Measurements from ENCODE around the gene ZNF385B. TPM values are rescaled to one million over a fixed set of nuclear protein-coding genes. Genes with fewer than 3 reads are reported as not detected.

The ZNF385B gene
- total RNA-seq, 1 donor from 2014 or later = 0.89 TPM

DNA sequence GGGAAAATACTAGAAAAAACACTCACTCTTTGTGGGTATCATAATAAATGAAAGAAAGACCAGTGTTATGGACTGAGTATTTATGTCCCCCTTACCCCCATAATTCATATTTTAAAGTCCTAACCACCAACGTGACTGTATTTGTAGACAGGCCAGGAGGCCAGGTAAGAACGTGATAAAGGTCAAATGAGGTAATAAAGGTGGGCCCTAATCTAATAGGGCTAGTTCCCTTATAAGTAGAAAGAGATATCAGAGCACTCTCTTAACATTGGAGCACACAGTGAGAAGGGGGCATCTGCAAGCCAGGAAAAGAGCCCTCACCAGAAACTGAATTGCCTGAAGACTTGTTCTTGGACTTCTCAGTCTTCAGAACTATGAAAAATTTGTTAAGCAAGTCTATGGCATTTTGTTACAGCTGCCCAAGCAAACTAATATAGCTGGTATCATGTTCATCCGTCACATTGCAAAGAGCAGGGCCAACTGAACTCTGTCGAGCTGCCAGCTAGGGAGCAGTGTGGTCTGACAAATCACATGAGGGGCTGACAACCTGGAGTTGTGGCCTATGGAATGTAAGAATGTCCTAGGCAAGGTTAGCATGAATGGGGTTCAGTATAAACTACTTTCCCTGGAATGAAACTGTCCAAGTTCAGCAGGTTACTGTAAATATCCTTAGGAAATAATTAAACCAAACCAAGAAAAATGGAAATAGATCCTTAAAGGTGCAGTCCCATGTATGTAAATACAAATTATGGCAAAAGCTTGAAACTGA lies 280.9 kb downstream of the ZNF385B start:
- no peak for DNase-seq

DNA sequence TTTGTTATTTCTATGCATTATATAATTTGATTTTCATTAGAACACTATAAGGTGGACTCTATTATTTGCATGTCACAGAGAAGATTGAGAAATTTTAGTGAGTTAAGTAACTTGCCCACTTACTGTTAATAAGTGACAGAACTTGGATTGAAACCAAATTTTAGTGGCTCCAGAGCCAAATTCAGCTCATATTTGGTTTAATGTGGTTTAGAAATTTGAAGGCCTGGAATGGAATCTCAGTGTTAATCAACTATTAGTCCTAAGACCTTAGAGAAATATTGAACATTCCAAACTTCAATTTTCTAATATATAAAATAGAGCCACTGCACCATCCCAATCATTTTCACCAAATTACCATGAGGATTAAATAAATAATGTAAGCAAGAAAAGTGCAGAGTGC lies 281.6 kb downstream of the ZNF385B start:
- no peak for DNase-seq

DNA sequence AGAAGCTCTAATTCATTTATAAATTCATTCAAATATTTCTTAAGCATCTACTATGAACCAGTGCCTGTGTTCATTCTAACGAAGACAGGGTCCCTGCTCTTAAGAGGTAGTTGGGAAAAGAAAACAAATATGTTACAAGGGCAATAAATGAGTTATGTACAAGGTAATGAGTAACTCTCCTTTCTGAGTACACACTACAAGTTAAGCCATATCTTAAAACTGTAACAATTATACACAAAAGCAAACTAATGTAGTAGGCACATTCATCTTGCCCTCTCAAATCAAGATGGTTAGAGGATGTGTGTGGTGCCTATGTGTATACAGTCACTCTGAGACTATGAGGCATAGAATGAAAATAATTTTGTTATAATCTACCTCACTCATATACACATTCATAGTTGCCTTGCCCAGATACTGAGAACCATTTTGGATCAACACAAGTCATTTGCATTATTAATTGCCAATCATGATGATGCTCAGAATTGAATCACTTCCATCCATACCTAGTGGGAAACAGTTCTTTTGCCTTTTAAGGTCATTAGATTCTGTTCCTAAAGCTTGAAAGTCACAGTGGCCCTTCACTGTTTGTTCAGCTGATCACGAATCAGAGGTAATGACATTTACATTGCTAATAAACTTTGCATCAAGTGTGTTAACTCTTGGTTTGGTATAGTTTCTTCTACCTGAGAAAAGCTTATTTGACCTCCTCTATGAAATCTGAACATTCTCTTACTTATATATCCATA lies 283.1 kb downstream of the ZNF385B start:
- no peak for DNase-seq

DNA sequence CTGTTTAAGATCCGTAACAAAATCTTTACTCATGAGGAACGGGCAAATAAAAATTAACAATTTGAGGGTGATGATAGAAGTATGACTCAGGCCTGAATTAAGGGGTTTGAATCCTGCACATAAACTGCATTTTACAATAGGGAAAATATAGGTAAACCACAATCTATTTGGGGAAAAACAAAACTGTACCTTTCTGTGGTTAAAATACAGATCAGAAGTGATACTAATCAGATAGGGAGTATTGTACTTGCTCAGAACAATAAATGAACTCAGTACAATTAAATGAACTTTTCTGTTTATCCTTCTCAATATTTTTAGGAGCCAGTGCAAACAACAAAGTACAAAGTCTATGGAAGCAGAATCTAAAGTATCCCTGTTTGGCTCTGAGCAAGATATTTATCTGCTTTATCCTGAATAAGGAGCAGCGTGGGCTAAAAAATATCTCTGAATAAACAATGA lies 287.3 kb downstream of the ZNF385B start:
- no peak for DNase-seq

DNA sequence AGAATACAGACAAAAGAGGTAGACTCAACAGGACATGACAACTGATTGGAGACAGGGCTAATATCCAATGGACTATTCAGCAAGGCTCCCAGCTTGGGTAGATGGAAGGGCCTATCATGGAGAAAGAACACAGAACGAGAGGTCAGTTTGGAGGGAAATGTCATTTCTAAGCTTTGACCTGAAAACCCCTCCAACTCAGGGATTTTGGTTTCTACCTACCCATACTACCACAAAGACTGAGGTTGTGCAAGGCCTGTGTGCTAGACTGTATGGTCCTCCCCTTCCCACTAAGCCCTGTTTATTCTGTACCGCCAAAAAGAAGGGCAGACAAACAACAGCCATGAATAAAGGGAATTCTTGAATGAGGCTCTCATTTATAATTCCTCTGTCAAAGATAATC lies 288.9 kb downstream of the ZNF385B start:
- no peak for DNase-seq

DNA sequence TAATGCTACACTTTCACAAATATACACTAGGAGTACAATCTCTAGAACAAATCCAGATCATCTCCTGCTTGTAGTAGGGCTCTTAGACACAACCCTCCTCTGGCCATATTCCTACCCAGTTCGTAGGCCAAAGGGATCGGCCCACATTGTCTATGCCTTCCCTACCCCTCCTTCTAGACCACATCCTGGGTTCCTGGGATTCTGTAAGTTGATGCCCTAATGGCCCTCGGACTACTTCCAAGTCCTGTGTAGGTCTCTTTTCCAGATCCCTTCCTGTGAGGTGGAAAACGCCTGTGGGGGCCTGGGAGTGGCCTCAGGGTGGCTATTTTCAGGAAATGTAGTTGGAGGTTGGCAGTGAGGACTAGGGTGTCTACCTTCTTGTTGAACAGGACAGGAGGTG lies 289.7 kb downstream of the ZNF385B start:
- no peak for DNase-seq

DNA sequence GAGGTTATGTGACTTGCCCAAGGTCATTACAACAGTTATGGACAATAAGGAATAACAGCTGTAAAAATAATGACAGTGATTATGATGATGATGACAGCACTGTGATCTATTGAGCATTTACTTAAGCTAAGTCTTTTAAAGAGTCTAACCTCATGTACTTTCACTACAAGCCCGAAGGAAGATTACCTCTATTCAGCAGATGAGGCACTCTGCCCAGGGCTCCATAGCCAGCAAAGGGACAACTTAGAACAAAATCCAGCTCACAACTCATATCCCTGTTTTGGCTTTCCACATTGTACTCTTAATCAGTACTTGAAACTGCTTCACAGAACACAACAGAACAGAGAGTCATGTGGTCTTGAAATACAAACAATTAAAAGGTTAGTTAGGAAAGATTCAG lies 290.2 kb downstream of the ZNF385B start:
- DNase-seq = no peak

DNA sequence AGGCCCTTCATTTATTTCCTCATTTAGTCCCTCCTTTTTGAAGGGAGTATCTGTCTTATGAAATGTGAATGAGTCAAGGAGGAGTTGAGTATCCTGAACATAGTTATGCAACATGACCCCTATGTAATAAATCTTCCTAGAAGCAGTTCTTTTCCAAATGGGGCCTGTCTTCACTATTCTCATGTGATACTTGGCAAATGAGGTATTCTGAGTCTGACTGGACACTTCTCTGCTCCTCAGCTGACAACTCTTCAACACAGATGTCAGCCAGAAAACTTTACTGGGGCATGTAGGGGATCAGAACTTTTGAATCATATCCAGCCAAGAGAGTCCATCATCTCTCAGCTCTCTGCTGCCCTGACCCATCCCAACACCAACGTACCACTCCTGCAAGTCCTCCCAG lies 291.6 kb downstream of the ZNF385B start:
- DNase-seq = no peak

DNA sequence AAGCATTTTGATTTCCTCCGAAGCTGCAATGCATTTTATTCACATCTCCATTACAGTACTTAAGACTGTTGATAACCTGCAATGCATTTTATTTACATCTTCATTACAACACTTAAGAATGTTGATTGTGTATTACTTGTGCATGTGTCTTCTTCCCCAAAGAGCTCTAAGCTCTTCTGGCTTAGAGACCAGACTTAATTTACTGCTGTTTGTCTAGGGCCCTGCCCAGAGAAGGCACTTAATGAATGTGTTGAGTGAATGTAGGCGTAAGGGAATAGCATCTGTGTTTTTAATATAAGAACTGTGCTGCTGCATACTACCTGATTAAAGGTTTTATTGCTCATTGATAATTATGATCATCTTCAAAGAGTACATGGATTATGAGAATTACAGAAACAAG lies 295.6 kb downstream of the ZNF385B start:
- no peak for DNase-seq

DNA sequence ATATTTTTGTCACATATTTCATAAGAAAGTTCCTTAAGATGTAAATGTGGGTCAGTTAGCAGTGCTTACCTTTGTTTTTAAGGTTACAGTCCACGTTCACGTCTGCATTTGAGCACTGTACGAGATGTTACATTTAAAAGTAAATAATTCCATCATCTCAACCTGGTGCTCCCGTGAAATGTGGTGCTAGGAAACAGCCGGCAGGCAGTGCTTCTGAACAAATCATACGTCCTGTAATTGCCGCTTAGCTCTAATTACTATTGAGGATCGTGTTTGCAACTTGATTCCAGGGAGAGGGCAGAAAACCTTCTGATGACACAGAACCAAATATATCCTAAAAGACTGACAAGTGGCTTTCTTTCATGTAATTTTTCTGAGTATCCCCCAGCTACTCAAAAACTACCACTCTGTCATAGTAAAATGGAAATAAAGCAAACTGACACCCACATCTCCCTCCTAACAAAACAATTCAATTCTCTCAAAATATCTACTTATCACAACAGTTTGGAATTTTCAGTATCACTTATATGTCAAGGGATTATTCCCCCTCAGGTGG lies 299.0 kb downstream of the ZNF385B start:
- DNase-seq = no peak

DNA sequence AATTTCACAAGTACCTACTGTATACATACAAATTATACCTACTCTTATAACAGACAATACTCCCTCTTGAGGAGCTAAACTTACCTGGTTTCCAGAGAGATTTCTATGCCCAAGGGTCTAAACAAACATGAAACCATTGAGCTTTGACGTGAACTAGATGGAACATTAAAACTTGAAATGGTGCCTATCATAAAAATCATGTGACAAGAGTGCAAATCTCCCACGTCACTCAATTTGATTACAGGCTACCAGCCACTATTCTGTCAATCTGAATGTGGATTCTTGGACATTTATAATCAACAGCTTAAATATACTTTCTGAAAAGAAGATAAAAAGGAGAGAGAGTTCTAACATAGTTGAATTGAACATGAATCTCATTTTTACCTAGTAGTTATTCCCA lies 299.7 kb downstream of the ZNF385B start:
- DNase-seq = no peak

DNA sequence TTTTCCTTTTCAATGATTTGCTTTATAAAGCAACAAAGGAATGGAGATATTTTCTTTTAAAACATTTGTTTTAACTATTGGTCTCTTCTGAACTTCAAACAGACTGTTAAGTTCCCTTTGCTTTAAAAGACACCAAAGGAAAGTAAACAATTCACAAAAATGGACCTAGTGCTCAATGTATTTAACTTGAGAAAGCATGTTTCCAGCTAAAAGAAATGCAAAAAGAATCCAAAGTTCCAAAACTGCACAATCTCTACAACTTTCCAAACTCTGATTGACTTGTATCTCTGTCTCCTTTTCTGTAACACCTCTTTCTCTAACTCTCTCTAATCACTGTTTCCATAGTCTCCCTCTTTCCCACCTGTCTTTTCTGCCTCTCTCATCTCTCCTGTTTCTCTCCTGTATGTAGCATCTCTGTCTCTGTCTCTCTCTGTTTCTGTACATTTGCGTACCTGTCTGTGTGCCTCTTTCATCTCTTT lies 301.1 kb downstream of the ZNF385B start:
- DNase-seq = no peak

DNA sequence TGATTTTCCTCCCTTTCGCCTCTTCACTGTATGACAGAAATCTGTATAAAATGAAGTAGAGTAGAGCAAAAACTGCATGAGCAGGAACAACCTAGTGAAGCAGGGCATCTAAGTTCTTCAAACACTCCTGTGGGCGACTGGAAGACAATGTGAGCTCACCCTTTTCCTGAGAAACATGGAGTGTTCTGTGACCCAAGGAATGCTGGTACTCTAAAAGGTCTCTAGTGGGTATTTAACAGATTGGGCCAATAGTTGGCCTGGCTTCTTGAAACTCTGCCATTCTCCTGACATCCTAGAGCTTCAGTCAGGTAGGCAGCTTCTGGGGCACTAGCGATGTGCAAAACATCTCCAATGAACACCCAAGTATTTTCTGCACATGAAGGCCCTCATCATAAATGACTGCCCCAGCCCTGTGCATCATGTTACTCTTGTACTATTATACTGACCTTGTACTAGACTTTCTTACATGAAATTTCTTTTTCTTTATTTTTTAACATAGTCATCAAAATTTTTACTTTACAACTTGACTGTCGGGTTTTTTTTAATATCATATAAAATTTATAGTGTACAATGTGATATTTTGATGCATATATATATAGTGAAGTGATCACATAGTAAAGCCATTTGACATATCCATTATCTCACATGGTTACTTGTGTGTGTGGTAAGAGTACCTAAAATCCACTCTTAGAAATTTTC lies 302.2 kb downstream of the ZNF385B start:
- DNase-seq = no peak

DNA sequence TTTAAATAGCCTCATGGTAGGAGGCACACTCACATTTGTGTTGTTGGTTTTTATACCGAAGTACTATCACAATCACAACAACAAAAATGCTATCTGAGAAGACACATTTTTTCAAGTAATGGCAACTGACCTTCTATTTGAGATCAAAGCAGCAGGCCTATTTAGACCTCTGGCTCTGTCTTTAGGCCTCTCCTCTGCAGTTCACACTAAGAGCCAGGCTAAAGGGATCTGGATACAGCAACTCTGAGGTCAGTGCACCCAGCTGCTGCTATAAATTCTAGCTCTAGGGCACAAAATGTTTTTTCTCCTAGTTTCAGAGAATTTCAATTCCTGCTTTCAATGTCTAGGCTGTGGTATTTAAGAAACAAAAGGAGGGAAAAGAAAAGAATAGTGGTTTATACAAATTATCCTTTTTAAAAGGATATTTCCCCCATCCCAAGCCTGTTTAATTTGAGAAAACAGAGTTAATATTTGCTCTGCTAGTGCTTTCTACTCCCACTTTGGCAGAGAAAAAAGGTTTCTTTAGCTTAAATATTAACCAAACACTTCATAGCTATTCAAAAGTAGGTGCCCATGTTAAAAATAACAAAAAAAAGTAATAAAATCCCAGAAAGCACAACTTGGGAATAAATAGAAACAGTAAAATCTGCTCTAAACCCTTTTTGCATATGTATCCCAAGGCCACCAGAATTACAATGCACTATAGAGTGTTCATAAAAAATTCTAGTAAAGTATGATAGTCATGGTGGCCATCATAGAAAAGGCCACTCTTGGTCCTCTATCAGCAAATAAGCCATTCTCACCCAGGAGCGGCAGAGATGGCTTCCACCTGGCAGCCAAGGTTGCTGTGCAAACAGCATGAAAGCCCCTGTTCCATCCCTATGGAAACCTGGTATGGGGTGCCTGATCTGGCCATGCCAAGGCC lies 303.1 kb downstream of the ZNF385B start:
- no peak for DNase-seq

DNA sequence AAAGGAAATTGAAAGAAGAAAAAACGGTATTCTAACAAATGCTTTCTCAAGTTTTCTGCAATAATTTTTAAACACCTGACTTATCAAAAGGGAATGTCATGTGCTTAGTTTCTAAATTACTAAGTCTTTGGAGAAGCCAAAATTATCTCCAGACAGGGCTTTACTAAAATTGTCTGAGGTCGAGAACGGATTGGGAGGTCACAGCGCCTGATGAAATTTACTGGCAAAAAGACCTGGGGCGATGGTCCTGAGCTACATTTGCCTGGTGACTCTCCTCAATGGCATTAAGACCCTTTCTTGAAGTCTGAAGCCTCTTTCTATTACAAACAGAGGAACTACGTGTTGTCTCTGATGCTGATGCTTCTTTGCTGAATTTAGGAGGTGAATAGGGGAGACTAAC lies 305.0 kb downstream of the ZNF385B start:
- DNase-seq = no peak

DNA sequence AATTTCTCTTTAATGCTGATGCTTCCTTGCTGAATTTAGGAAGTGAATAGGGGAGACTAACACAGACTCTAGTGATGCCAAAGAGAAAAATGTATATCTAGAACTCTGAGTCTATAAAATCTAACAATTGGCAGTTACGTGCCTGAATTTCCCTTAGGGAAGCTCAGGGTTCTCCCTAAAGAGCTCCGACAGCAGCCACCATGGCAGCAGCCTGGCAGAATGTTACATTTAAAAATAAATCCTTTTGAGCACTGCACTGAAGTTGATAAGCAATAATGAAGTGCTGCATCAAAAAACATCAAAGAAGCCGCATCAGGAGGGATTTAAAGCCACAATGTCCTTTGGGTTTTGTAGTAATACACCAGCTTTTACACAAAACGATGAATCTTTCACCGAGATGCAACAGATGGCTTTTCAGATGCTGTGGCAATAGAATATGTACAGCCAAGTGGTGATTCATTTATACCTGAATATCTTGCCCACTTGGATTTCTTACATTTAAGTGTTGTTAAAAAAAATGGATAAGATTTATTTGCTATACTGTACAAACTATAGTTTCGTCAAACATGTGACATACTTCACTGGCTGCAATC lies 305.6 kb downstream of the ZNF385B start:
- DNase-seq = no peak

DNA sequence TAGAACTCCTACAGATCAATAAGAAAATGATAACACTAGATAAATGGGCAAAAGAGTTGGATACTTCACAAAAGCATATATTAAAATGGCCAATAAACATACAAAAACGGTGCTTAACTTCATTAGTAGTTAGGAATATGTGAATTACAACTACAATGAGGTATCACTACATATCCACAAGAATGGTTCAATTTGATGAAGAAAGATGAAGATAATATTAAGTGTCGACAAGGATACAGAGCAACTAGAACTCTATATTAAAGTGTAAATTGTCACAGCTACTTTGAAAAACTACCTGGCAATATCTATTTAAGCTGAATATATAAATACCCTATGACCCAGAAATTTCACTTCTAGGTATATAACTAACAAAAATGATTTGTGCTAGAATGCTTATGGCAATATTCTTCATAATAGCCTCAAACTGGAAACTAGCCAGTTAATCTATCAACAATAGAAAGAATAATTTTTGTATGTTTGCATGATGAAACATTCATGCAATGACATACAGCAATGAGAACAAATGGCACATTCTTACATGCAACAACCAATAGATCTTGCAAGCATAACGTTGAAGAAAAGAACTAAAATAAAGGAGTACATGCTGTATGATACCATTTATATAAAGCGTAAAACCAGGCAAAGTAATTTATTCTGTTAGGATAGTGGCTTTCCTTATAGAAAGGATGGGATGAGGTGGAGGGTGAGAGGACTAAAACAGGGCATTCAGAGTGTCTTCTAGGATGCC lies 306.6 kb downstream of the ZNF385B start:
- DNase-seq = no peak

DNA sequence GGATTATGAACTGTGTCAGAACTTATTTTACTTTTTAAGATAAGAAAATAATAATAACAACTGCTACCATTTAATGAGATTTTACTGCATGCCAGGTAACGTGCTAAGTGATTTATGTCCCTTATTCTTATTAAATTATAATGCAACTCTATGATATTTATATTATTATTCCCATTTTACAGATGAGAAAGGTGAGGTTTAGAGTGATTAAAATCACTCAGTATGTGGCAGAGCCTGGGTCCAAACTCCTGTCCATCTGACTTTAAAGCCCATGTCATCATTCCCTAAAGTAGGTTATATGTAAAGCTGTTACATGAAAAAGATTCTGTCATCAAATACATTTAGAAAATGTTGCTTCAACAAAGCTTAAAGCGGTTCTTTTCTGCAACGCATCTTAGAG lies 308.0 kb downstream of the ZNF385B start:
- no peak for DNase-seq

DNA sequence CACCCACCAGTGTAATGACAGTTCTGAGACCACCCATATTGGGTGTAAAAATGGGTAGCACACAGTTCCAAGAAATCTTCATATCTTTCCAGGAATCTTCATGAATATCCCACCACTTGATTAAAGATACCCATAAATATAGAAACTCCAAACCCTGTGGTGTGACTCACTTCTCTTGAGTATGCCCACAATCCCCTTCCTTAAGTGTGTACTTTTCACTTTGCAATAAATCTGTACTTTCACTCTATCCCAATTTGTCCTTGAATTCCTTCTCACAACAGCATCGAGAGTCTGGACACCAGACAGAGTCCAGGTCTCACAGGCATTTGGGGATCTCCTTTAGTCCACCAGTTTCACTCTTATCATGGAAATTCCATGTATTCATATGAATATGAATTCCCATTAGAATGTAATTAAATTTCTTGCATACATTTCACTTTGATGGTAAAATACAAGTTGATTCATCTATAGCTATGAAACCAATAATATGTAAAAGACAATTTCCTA lies 309.8 kb downstream of the ZNF385B start:
- no peak for DNase-seq

DNA sequence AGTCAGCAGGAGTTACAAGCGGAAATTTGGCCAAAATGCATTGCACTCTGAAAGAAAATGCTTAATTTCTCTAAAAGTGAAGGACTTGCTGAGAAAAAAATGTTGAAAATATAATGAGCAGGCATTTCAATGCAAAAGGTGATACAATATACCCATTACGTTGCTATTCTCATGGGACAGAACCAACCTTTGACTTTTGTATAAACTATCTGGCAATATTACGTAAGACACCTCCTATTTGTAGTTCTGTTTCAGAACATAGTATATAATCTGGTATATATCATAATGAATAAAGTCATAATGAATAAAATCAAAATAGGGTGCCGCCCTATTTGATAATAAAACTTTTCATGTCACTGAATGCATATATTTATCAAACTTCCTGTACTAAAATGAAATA lies 310.6 kb downstream of the ZNF385B start:
- no peak for DNase-seq
